22Rv1 (cell line): ENCODE data around the gene APC.

Experiments
- CTCF ChIP-seq: fragments of 450-650 bp; IDR thresholded peaks from 2 replicates; pipeline ENCODE4 v1.5.1; 2017; ENCODE audit warnings: mild to moderate bottlenecking
- ZFX ChIP-seq: fragments of 450-650 bp; IDR thresholded peaks from 2 replicates; pipeline ENCODE4 v1.6.1; 2017; ENCODE audit warnings: antibody characterized with exemption, borderline replicate concordance

DNA sequence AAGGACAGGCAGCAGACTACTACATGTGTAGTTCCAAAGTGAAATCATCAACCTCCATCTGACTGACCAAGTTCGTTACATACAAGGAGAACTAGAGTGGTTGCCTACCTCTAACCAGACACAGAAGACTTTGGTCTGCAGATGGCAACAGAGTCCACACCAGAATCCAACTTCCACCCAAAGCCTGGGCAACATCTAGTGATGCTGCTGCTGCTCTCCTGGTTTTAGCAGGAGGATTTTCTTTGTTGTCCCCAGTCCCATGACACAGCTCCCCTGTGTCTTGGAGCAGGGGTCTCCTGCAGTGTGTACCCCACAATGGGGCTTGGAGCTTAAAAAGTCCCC lies 46.4 kb upstream of the APC start:
- TF ChIP-seq CTCF (no peak), ZFX (no peak)
